ENCODE data around the gene C1orf53. TPM values are rescaled to one million over a fixed set of nuclear protein-coding genes. Genes with fewer than 3 reads are reported as not detected.

The C1orf53 gene
- total and polyA plus RNA-seq, 2 of the 4 experiments (the other 2 are of a cell fraction): 4.8 to 7.0 TPM

- TF ChIP-seq POLR2A (IDR thresholded peaks at IDR 0.05; ENCODE audit: low read depth, low read length) (no peak), CHD1 (IDR thresholded peaks at IDR 0.05; ENCODE audit: low read depth, low read length) (no peak), RFX5 (IDR thresholded peaks at IDR 0.05; ENCODE audit: low read depth, low read length) (no peak), BHLHE40 (IDR thresholded peaks at IDR 0.05; ENCODE audit: low read depth, low read length) (no peak), MAZ (IDR thresholded peaks at IDR 0.05; ENCODE audit: borderline replicate concordance, low read depth, low read length) (no peak), CEBPB (IDR thresholded peaks at IDR 0.05; ENCODE audit: low read depth, low read length) (no peak), ELK1 (IDR thresholded peaks at IDR 0.05; ENCODE audit: borderline replicate concordance, low read depth, low read length) (no peak), MXI1 (IDR thresholded peaks at IDR 0.05; ENCODE audit: borderline replicate concordance, low read depth, low read length) (no peak), SMC3 (IDR thresholded peaks at IDR 0.05; ENCODE audit: low read depth, low read length) (no peak), FOS (IDR thresholded peaks at IDR 0.05; ENCODE audit: low read depth, low read length) (no peak), RAD21 (IDR thresholded peaks at IDR 0.05; ENCODE audit: low read length) (no peak), MAFK (IDR thresholded peaks at IDR 0.05; ENCODE audit: low read depth, low read length) (no peak), NFE2L2 (IDR thresholded peaks at IDR 0.05; ENCODE audit: low read depth, low read length) (no peak), RCOR1 (IDR thresholded peaks at IDR 0.05; ENCODE audit: insufficient replicate concordance, low read length) (no peak)
- TF ChIP-seq, protein P1, sequence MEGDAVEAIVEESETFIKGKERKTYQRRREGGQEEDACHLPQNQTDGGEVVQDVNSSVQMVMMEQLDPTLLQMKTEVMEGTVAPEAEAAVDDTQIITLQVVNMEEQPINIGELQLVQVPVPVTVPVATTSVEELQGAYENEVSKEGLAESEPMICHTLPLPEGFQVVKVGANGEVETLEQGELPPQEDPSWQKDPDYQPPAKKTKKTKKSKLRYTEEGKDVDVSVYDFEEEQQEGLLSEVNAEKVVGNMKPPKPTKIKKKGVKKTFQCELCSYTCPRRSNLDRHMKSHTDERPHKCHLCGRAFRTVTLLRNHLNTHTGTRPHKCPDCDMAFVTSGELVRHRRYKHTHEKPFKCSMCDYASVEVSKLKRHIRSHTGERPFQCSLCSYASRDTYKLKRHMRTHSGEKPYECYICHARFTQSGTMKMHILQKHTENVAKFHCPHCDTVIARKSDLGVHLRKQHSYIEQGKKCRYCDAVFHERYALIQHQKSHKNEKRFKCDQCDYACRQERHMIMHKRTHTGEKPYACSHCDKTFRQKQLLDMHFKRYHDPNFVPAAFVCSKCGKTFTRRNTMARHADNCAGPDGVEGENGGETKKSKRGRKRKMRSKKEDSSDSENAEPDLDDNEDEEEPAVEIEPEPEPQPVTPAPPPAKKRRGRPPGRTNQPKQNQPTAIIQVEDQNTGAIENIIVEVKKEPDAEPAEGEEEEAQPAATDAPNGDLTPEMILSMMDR (conservative IDR thresholded peaks at IDR 0.05; ENCODE audit: low read depth, low read length): no peak
- TF ChIP-seq, protein P2, sequence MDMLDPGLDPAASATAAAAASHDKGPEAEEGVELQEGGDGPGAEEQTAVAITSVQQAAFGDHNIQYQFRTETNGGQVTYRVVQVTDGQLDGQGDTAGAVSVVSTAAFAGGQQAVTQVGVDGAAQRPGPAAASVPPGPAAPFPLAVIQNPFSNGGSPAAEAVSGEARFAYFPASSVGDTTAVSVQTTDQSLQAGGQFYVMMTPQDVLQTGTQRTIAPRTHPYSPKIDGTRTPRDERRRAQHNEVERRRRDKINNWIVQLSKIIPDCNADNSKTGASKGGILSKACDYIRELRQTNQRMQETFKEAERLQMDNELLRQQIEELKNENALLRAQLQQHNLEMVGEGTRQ (IDR thresholded peaks at IDR 0.05; ENCODE audit: low read depth, low read length): no peak
- no peaks in the 10 kb centered on the region for H3K9me3 ChIP-seq (ENCODE audit: control insufficient read depth, insufficient read depth, low read length)
- H4K91ac ChIP-seq (ENCODE audit: insufficient read depth, low read depth, low read length): no peak overlapping the region
- H3K14ac ChIP-seq (replicated peaks; ENCODE audit: low read depth, low read length): no peak overlapping the region
- no peaks in the 10 kb centered on the region for H3K27me3 ChIP-seq (ENCODE audit: control insufficient read depth, insufficient read depth, low read length)
- H3K4me3 ChIP-seq (ENCODE audit: insufficient read depth, low read depth, low read length): no peak overlapping the region
- no peak overlapping the region for H3K9ac ChIP-seq (ENCODE audit: low read depth, low read length)
- ATAC-seq (ENCODE audit: low read depth) (no peak), DNase-seq (no peak)
- H2BK5ac ChIP-seq (ENCODE audit: low read depth, low read length, poor library complexity, severe bottlenecking): no peak overlapping the region
- H3K4me1 ChIP-seq (ENCODE audit: control insufficient read depth, insufficient read depth, low read length): no peaks in the 10 kb centered on the region
- no peak overlapping the region for H3K18ac ChIP-seq (ENCODE audit: low read depth, low read length)
- H4K20me1 ChIP-seq (ENCODE audit: insufficient read depth, low read length): no peaks in the 10 kb centered on the region
- no TSS peak for BruUV-seq (replicated peaks)
- H3K4ac ChIP-seq (ENCODE audit: low read depth, low read length): no peak overlapping the region
- ChIA-PET CTCF (no interaction called here), POLR2A (ENCODE audit: unreplicated experiment) (no interaction called here)
- no CpG with 5 or more reads among the region's 4 CpGs for WGBS, 2 experiments (ENCODE audit: extremely low coverage in 2 of 2, insufficient read length in 1 of 2)
- no peak overlapping the region for H2AK5ac ChIP-seq (ENCODE audit: low read depth, low read length)
- no peaks in the 10 kb centered on the region for H3K79me1 ChIP-seq (ENCODE audit: low read depth in 1 of 2, low read length in 2 of 2)
- no peaks in the 10 kb centered on the region for H3K9me1 ChIP-seq (ENCODE audit: insufficient read depth, low read length)
- no peak overlapping the region for H3K56ac ChIP-seq (ENCODE audit: extremely low read depth, insufficient read depth, low read length)
- H2BK15ac ChIP-seq (ENCODE audit: low read depth, low read length): no peak overlapping the region
- H4K8ac ChIP-seq (ENCODE audit: low read depth in 2 of 2, low read length in 2 of 2): no peak overlapping the region
- no peaks in the 10 kb centered on the region for H3K36me3 ChIP-seq (ENCODE audit: control insufficient read depth, insufficient read depth, low read length)
- H4K5ac ChIP-seq (ENCODE audit: low read depth, low read length): no peak overlapping the region
- intact Hi-C loops (cut with micrococcal nuclease) (no loop called here), in situ Hi-C loops (cut with MboI; ENCODE audit: low sequenced_read_pairs) (no loop called here), dilution Hi-C loops (cut with HindIII; ENCODE audit: low sequenced_read_pairs, unreplicated experiment) (no loop called here)
- H2BK120ac ChIP-seq (ENCODE audit: low read depth, low read length): no peak overlapping the region
- no peak overlapping the region for H2AFZ ChIP-seq (replicated peaks; ENCODE audit: low read length, poor library complexity)
- no peak overlapping the region for H3K23ac ChIP-seq (ENCODE audit: low read depth, low read length)
- no peak overlapping the region for H3K27ac ChIP-seq (ENCODE audit: insufficient read depth, low read length)
- no peak overlapping the region for H3K4me2 ChIP-seq (ENCODE audit: low read depth, low read length)
- H2AK9ac ChIP-seq (replicated peaks; ENCODE audit: low read depth, low read length, poor library complexity): no peak overlapping the region
- H2BK20ac ChIP-seq (ENCODE audit: low read depth, low read length): no peak overlapping the region
These were observed 42.1 kb downstream of the C1orf53 start for GRCh38 chr1:197944485-197944884.
